Thymus (tissue), 11 donors: ENCODE data around the gene PNMA8C. TPM values are rescaled to one million over a fixed set of nuclear protein-coding genes. Genes with fewer than 3 reads are reported as not detected.

ENCODE experiments used
- DNase-seq, 9 donors: peaks; one replicate each; pipeline ENCODE4 v3.0.0-alpha.2; 2013; ENCODE audit warnings: low spot score in 9 of 9, low read depth in 6 of 9, missing footprints in 1 of 9
- H3K27ac ChIP-seq, 2 donors: one replicate each; pipeline ENCODE4 v1.5.1; 2013; ENCODE audit warnings: control low read depth in 1 of 2, low read depth in 1 of 2, low read length in 1 of 2, mild to moderate bottlenecking in 1 of 2, moderate library complexity in 1 of 2
- H3K27me3 ChIP-seq, 2 donors: one replicate each; pipeline ENCODE4 v1.5.1; 2013; ENCODE audit warnings: low read length in 1 of 2; ENCODE audit not compliant: control insufficient read depth in 2 of 2, insufficient read depth in 1 of 2
- H3K36me3 ChIP-seq, 2 donors: one replicate each; pipeline ENCODE4 v1.5.1; 2013; ENCODE audit warnings: low read length in 1 of 2, mild to moderate bottlenecking in 1 of 2, moderate library complexity in 1 of 2; ENCODE audit not compliant: control insufficient read depth in 2 of 2, insufficient read depth in 2 of 2
- H3K4me1 ChIP-seq, 2 donors: one replicate each; pipeline ENCODE4 v1.5.1; 2013; ENCODE audit warnings: low read length in 2 of 2; ENCODE audit not compliant: control insufficient read depth in 2 of 2, insufficient read depth in 2 of 2
- H3K4me3 ChIP-seq, 2 donors: one replicate each; pipeline ENCODE4 v1.5.1; 2013; ENCODE audit warnings: low read length in 2 of 2, control low read depth in 1 of 2, mild to moderate bottlenecking in 1 of 2
- H3K9me3 ChIP-seq, 2 donors: one replicate each; pipeline ENCODE4 v1.5.1; 2013; ENCODE audit warnings: low read length in 1 of 2, mild to moderate bottlenecking in 1 of 2; ENCODE audit not compliant: control insufficient read depth in 2 of 2, insufficient read depth in 1 of 2
- WGBS: extraction: QIAGEN DNeasy Blood & Tissue Kit; methylation state at CpG from one replicate; pipeline ENCODE4 v1.1.7; 2013; 5-methylcytosine and 5-hydroxymethylcytosine counted together
- polyA plus RNA-seq: library from polyadenylated mRNA; stranded (reverse); fragments of 200-250 nt; gene quantifications from one replicate; pipeline ENCODE4 v1.2.3, GENCODE V29; 2013
- total RNA-seq: library from RNA; stranded (reverse); fragments of 120-200 nt; gene quantifications from one replicate; pipeline ENCODE4 v1.2.4, GENCODE V29; 2013
- donor health status: healthy.

Gene PNMA8C
- total and polyA plus RNA-seq, 2 donors, result 0.05 to 0.07 TPM

DNA sequence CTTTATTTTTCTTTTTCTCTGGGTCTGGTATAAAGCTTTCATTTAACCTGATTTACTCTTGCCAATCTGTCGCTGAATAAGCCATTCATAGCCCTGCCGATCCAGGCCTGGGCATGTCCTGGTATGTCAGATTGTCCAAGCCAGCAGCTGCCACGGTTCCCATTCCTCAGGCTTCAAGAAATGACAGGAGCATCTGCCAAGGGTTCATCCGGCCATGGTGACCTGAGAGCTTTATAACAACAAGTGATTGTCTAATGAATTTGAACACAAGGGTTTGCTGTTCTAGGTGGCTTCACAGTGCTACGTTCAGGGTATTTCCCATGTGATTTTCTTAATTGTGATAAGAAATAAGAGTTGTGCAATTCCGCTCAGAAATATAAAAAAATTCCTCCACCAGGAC is 22.6 kb upstream of the PNMA8C start:
- 87% methylated on average over 6 of the region's 6 CpGs for WGBS
- Histone ChIP-seq H3K4me1 (no peaks in the 10 kb centered on the region), H3K36me3 (no peaks in the 10 kb centered on the region), H3K9me3 (no peaks in the 10 kb centered on the region), H3K27me3 (peaks cover 0 to 6% of the 10 kb centered on the region in 2 donors), H3K4me3 (no peak overlapping the region), H3K27ac (no peak overlapping the region)
- no peak for DNase-seq

DNA sequence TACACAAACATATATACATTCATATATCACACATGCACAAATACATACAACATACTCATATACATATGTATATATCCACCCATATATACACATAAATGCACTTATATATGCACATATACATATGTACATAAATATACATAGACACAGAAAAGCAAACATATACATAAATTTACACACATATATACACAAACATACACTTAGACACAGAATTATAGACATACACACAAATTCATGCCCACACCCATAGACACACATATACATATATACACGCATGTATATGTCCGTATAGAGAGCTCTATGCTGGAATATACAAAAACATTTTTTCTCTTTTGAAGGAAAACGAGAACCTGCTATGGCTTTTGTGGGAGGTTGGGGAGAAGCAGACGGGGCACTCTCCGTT is 22.0 kb upstream of the PNMA8C start:
- H3K27me3 ChIP-seq, result peaks cover 0 to 6% of the 10 kb centered on the region in 2 donors
- 80% methylated on average over 5 of the region's 5 CpGs for WGBS
- H3K4me3 ChIP-seq, result no peak overlapping the region
- H3K27ac ChIP-seq, result peak overlapping the region in 1 of 2 donors; percentile 17
- no peaks in the 10 kb centered on the region for H3K4me1 ChIP-seq
- DNase-seq, result no peak
- no peaks in the 10 kb centered on the region for H3K9me3 ChIP-seq
- H3K36me3 ChIP-seq, result no peaks in the 10 kb centered on the region

DNA sequence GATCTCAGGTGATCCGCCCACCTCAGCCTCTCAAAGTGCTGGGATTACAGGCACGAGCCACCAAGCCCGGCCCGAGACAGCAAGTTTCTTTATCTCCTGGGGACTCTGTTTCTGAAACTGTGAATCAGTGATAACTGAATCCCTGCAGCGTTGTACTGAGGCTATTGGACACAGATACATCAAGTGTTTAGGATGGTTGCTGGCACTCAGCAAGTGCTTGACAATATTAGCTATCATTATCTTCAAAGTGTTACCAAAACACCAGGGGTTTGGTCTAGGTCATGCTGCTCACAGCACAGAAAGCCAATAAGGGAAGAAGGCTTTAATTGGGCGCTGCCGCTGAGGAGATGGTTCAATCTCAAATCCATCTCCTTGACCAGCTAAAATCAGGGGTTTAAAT is 20.5 kb upstream of the PNMA8C start:
- H3K27ac ChIP-seq, result peak overlapping the region; percentile 17 to 42
- no peak overlapping the region for H3K4me3 ChIP-seq
- no peaks in the 10 kb centered on the region for H3K36me3 ChIP-seq
- 68% methylated on average over 7 of the region's 7 CpGs for WGBS
- H3K4me1 ChIP-seq, result no peaks in the 10 kb centered on the region
- DNase-seq, result no peak
- H3K9me3 ChIP-seq, result no peaks in the 10 kb centered on the region
- peaks cover 0 to 6% of the 10 kb centered on the region in 2 donors for H3K27me3 ChIP-seq

DNA sequence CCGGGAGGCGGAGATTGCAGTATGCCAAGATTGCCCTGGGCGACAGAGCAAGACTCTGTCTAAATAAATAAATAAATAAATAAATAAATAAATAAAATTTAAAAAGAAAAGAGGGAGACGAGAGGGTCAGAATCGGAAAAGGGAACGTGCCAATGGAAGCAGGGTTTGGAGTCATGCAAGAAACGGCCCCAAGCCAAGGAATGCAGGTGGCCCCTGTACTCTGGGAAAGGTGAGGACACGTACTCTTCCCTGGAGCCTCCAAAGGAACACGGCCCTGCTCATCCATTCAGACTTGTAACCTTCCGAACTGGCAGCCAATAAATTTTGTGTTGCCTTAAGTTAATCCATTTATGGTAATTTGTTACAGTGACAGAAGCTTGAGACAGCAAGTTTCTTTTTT is 19.9 kb upstream of the PNMA8C start:
- no peaks in the 10 kb centered on the region for H3K9me3 ChIP-seq
- no peak overlapping the region for H3K4me3 ChIP-seq
- WGBS, result 97% methylated on average over 10 of the region's 10 CpGs
- H3K27ac ChIP-seq, result no peak overlapping the region
- no peaks in the 10 kb centered on the region for H3K4me1 ChIP-seq
- no peak for DNase-seq
- peaks cover 0 to 6% of the 10 kb centered on the region in 2 donors for H3K27me3 ChIP-seq
- H3K36me3 ChIP-seq, result no peaks in the 10 kb centered on the region

DNA sequence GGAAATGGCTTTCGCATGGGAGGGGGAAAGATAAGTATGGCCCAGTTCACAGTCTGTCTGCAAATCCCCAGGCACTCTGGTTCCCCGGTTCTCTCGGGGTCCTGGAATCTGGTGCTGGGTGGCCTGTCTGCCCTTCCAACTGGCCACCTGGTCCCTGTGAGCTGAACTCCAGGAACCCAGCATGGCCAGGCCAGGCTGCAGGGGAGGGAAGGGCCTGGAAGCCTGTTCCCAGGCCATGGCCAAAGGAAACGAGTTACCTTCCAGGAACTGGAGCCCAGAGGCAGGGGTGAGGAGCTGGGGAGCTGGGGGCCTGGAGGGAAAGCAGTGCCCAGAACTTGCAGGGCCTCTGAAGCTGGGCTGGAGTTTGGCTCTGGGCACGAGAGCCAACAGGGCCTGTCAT is 19.1 kb upstream of the PNMA8C start:
- 72% methylated on average over 5 of the region's 5 CpGs for WGBS
- Histone ChIP-seq H3K9me3 (no peaks in the 10 kb centered on the region), H3K27me3 (peaks cover 0 to 6% of the 10 kb centered on the region in 2 donors), H3K36me3 (no peaks in the 10 kb centered on the region), H3K4me3 (no peak overlapping the region), H3K27ac (no peak overlapping the region), H3K4me1 (no peaks in the 10 kb centered on the region)
- DNase-seq, result no peak

DNA sequence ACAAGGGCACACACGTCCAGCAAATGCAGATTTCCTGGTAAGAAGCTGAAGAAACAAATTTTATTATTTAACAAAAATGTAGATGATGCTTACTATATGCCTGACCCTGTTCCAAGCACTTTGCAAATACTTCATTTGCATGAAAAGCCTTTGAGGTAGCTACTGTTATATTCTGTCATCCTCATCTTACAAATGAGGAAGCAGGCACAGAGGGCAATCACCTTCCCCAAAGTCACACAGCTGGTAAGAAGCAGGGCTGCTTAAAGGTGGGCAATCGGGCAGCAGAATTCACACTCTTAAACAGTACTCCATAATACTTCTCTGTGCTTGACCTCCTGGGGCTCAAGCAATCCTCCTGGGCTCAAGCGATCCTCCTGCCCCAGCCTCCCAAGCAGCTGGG is 18.3 kb upstream of the PNMA8C start:
- no peaks in the 10 kb centered on the region for H3K4me1 ChIP-seq
- no peaks in the 10 kb centered on the region for H3K36me3 ChIP-seq
- WGBS, result 51% methylated on average over 3 of the region's 3 CpGs
- DNase-seq, result no peak
- peaks cover 0 to 6% of the 10 kb centered on the region in 2 donors for H3K27me3 ChIP-seq
- H3K4me3 ChIP-seq, result no peak overlapping the region
- H3K9me3 ChIP-seq, result no peaks in the 10 kb centered on the region
- no peak overlapping the region for H3K27ac ChIP-seq

DNA sequence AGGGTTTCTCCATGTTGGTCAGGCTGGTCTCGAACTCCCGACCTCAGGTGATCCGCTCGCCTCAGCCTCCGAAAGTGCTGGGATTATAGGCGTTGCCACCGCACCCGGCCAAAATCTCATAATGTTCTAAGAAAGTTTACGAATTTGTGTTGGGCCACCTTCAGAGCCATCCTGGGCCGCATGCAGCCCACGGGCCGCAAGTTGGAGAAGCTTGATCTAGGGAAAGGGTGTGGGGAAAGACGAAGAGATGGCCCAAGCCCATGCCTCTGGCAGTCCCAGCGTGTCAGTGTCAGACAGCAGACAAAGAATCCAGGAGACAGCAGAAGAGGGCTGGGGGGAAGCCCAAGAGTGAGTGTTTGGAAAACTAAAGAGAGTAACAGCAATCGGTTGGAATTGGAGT is 17.3 kb upstream of the PNMA8C start:
- DNase-seq, result no peak
- H3K27ac ChIP-seq, result no peak overlapping the region
- H3K4me1 ChIP-seq, result no peaks in the 10 kb centered on the region
- no peak overlapping the region for H3K4me3 ChIP-seq
- 90% methylated on average over 15 of the region's 15 CpGs for WGBS
- H3K9me3 ChIP-seq, result no peaks in the 10 kb centered on the region
- peaks cover 0 to 4% of the 10 kb centered on the region in 2 donors for H3K27me3 ChIP-seq
- H3K36me3 ChIP-seq, result no peaks in the 10 kb centered on the region

DNA sequence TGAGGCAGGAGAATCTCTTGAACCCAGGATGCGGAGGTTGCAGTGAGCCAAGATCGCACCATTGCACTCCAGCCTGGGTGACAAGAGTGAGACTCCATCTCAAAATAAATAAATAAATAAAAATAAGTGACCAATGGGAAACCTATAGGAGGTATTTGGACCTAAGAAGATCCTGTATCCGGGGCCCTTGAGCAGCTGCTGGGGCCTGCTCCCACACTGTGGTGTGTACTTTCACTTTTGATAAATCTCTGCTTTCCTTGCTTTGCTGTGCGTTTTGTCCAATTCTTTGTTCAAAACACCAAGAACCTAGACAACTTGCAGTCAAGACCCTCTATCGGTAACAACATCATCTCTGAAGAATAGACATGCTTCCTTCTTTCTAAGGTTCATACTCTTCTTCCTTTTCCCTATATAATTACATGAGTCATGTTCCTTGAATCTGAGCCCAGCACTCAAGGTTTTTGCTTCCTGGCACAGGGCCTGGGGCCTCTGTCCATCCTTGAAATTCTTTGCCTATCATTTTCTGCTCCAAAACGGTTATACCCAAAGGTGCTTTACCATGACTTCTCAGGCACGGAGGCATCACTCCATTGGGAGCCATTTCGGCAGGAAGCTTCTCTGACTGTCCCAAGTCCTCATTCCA is 14.2 kb upstream of the PNMA8C start:
- H3K9me3 ChIP-seq, result no peaks in the 10 kb centered on the region
- peaks cover 0 to 2% of the 10 kb centered on the region in 2 donors for H3K27me3 ChIP-seq
- no peaks in the 10 kb centered on the region for H3K4me1 ChIP-seq
- no peaks in the 10 kb centered on the region for H3K36me3 ChIP-seq
- DNase-seq, result no peak
- H3K4me3 ChIP-seq, result no peak overlapping the region
- 72% methylated on average over 8 of the region's 8 CpGs for WGBS
- H3K27ac ChIP-seq, result no peak overlapping the region

DNA sequence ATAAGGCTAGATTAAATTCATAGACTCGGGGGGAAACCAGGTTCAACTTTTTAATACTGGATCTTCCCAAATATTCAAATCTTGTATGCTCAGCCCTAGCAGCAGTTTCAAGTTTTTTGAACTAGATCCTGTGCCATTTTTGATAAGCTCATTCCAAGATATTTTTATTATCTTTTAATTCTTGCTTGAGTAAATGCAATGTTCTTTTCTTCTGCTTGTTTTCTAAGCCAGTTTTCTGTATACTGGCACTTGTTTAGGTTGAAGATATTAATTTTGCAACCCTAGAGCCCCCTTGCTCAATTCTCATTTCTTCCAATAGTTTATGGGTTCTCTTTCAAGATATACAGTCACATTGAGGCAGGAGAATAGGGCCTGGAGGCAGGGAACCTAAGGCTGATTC is 13.1 kb upstream of the PNMA8C start:
- no peaks in the 10 kb centered on the region for H3K9me3 ChIP-seq
- H3K36me3 ChIP-seq, result no peaks in the 10 kb centered on the region
- no peak overlapping the region for H3K4me3 ChIP-seq
- no peak overlapping the region for H3K27ac ChIP-seq
- WGBS, result 60% methylated on average over 1 of the region's 1 CpG
- H3K4me1 ChIP-seq, result no peaks in the 10 kb centered on the region
- no peak for DNase-seq
- no peaks in the 10 kb centered on the region for H3K27me3 ChIP-seq
